ENCODE data around the gene PRDM10. TPM values are rescaled to one million over a fixed set of nuclear protein-coding genes. Genes with fewer than 3 reads are reported as not detected.

PRDM10 gene
- polyA plus RNA-seq, 1 donor from 2014 or later: 13.7 TPM

DNA sequence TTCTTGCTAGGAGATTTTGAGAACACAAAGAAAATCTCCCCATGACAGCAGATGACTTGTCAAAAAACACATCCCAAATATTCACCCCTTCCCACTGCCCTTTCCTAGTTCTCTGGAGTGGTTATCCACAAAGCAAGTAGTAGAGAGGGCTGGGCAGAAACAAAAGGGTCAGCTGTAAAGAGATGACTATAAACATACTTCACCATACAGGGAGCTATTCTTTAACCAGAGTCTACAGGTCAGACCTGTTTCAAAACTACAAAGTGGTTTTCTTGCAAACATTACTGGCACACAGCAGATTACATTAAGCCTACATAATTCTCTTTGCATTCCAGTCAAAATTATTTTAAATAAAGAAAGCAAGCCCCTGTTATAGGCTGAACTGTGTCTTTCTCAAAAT lies 59.6 kb downstream of the PRDM10 start:
- Histone ChIP-seq H3K79me2 (replicated peaks; ENCODE audit: insufficient read depth, low read length) (no peaks in the 10 kb centered on the region), H3K9me3 (ENCODE audit: low read length) (no peaks in the 10 kb centered on the region), H3K4me3 (ENCODE audit: low read length) (no peak overlapping the region), H4K20me1 (ENCODE audit: insufficient read depth) (no peaks in the 10 kb centered on the region), H3K27ac (ENCODE audit: low read length) (no peak overlapping the region), H3K9me2 (ENCODE audit: insufficient read depth, low read length) (no peaks in the 10 kb centered on the region), H2AFZ (ENCODE audit: low read depth, low read length) (no peak overlapping the region), H3F3A (ENCODE audit: insufficient read depth, low read length, poor library complexity, severe bottlenecking) (no peaks in the 10 kb centered on the region), H3K4me2 (ENCODE audit: low read length) (no peak overlapping the region), H3K36me3 (ENCODE audit: insufficient read depth, low read length) (no peaks in the 10 kb centered on the region), H3K9ac (ENCODE audit: low read length) (no peak overlapping the region), H3K27me3 (ENCODE audit: insufficient read depth, low read depth, low read length) (no peaks in the 10 kb centered on the region)
- TF ChIP-seq EP300 (conservative IDR thresholded peaks at IDR 0.05; ENCODE audit: poor library complexity, severe bottlenecking): no peak
- no peak for TF ChIP-seq SMC3 (conservative IDR thresholded peaks at IDR 0.05; ENCODE audit: poor library complexity)
- no peak for TF ChIP-seq TAF1 (IDR thresholded peaks at IDR 0.05; ENCODE audit: low read depth)
- no peak for TF ChIP-seq MXI1 (conservative IDR thresholded peaks at IDR 0.05; ENCODE audit: poor library complexity, severe bottlenecking)
- no peak for TF ChIP-seq POLR2AphosphoS5 (IDR thresholded peaks at IDR 0.05)
- no peak for TF ChIP-seq RAD21 (conservative IDR thresholded peaks at IDR 0.05)
- TF ChIP-seq, protein P1, sequence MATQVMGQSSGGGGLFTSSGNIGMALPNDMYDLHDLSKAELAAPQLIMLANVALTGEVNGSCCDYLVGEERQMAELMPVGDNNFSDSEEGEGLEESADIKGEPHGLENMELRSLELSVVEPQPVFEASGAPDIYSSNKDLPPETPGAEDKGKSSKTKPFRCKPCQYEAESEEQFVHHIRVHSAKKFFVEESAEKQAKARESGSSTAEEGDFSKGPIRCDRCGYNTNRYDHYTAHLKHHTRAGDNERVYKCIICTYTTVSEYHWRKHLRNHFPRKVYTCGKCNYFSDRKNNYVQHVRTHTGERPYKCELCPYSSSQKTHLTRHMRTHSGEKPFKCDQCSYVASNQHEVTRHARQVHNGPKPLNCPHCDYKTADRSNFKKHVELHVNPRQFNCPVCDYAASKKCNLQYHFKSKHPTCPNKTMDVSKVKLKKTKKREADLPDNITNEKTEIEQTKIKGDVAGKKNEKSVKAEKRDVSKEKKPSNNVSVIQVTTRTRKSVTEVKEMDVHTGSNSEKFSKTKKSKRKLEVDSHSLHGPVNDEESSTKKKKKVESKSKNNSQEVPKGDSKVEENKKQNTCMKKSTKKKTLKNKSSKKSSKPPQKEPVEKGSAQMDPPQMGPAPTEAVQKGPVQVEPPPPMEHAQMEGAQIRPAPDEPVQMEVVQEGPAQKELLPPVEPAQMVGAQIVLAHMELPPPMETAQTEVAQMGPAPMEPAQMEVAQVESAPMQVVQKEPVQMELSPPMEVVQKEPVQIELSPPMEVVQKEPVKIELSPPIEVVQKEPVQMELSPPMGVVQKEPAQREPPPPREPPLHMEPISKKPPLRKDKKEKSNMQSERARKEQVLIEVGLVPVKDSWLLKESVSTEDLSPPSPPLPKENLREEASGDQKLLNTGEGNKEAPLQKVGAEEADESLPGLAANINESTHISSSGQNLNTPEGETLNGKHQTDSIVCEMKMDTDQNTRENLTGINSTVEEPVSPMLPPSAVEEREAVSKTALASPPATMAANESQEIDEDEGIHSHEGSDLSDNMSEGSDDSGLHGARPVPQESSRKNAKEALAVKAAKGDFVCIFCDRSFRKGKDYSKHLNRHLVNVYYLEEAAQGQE (IDR thresholded peaks at IDR 0.05; ENCODE audit: borderline replicate concordance): no peak
- no peak for TF ChIP-seq EZH2 (IDR thresholded peaks at IDR 0.05; ENCODE audit: borderline replicate concordance, insufficient read depth, low read length, poor library complexity, severe bottlenecking)
- TF ChIP-seq, protein P2, sequence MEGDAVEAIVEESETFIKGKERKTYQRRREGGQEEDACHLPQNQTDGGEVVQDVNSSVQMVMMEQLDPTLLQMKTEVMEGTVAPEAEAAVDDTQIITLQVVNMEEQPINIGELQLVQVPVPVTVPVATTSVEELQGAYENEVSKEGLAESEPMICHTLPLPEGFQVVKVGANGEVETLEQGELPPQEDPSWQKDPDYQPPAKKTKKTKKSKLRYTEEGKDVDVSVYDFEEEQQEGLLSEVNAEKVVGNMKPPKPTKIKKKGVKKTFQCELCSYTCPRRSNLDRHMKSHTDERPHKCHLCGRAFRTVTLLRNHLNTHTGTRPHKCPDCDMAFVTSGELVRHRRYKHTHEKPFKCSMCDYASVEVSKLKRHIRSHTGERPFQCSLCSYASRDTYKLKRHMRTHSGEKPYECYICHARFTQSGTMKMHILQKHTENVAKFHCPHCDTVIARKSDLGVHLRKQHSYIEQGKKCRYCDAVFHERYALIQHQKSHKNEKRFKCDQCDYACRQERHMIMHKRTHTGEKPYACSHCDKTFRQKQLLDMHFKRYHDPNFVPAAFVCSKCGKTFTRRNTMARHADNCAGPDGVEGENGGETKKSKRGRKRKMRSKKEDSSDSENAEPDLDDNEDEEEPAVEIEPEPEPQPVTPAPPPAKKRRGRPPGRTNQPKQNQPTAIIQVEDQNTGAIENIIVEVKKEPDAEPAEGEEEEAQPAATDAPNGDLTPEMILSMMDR (IDR thresholded peaks at IDR 0.05; ENCODE audit: poor library complexity, severe bottlenecking): no peak

DNA sequence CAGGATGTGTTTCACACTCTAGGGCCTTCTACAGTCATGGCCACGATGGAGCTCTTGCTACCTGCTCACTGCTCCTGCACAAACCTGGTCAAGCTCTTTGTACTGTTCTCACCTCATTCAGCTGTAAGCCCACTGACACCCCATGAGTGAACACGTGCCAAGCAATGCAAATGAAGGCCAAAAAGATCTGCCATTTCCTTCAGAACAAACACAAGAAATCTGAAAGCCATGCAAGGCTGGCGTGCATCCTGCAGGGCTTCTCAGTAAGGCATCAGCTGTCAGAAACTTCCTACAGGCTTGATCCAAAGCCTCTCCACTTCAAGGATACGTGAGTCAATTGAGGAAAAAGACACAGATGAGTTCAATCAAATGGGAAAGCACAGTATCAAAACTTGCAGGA lies 63.1 kb downstream of the PRDM10 start:
- Histone ChIP-seq H3K4me2 (ENCODE audit: low read length) (no peak overlapping the region), H3K9me2 (ENCODE audit: insufficient read depth, low read length) (no peaks in the 10 kb centered on the region), H3K36me3 (ENCODE audit: insufficient read depth, low read length) (peaks cover 3% of the 10 kb centered on the region), H3K27me3 (ENCODE audit: insufficient read depth, low read depth, low read length) (no peaks in the 10 kb centered on the region), H3K79me2 (replicated peaks; ENCODE audit: insufficient read depth, low read length) (no peaks in the 10 kb centered on the region), H3F3A (ENCODE audit: insufficient read depth, low read length, poor library complexity, severe bottlenecking) (no peaks in the 10 kb centered on the region), H2AFZ (ENCODE audit: low read depth, low read length) (no peak overlapping the region), H3K9me3 (ENCODE audit: low read length) (no peaks in the 10 kb centered on the region), H4K20me1 (ENCODE audit: insufficient read depth) (no peaks in the 10 kb centered on the region), H3K4me3 (ENCODE audit: low read length) (no peak overlapping the region), H3K27ac (ENCODE audit: low read length) (no peak overlapping the region), H3K9ac (ENCODE audit: low read length) (no peak overlapping the region)
- TF ChIP-seq RAD21 (conservative IDR thresholded peaks at IDR 0.05): no peak
- TF ChIP-seq POLR2AphosphoS5 (IDR thresholded peaks at IDR 0.05): no peak
- TF ChIP-seq EZH2 (IDR thresholded peaks at IDR 0.05; ENCODE audit: borderline replicate concordance, insufficient read depth, low read length, poor library complexity, severe bottlenecking): no peak
- TF ChIP-seq, protein P2 (IDR thresholded peaks at IDR 0.05; ENCODE audit: poor library complexity, severe bottlenecking): no peak
- TF ChIP-seq SMC3 (conservative IDR thresholded peaks at IDR 0.05; ENCODE audit: poor library complexity): no peak
- TF ChIP-seq, protein P1 (IDR thresholded peaks at IDR 0.05; ENCODE audit: borderline replicate concordance): no peak
- no peak for TF ChIP-seq MXI1 (conservative IDR thresholded peaks at IDR 0.05; ENCODE audit: poor library complexity, severe bottlenecking)
- no peak for TF ChIP-seq TAF1 (IDR thresholded peaks at IDR 0.05; ENCODE audit: low read depth)
- TF ChIP-seq EP300 (conservative IDR thresholded peaks at IDR 0.05; ENCODE audit: poor library complexity, severe bottlenecking): no peak
